Osteocyte (in vitro differentiated cells): ENCODE data around the gene RELCH. TPM values are rescaled to one million over a fixed set of nuclear protein-coding genes. Genes with fewer than 3 reads are reported as not detected.

ENCODE experiments used
- DNase-seq: peaks from one replicate; pipeline ENCODE4 v3.0.0; 2021; ENCODE audit warnings: mixed read lengths; ENCODE audit not compliant: unreplicated experiment; ENCODE audit errors: extremely low spot score
- H3K27ac Mint-ChIP-seq: one replicate; pipeline ENCODE4 v1.8.0; 2021; ENCODE audit warnings: mild to moderate bottlenecking, mixed read lengths; ENCODE audit not compliant: unreplicated experiment
- H3K27me3 Mint-ChIP-seq: one replicate; pipeline ENCODE4 v1.8.0; 2021; ENCODE audit warnings: mixed read lengths; ENCODE audit not compliant: unreplicated experiment
- H3K36me3 Mint-ChIP-seq: one replicate; pipeline ENCODE4 v1.8.0; 2021; ENCODE audit warnings: mixed read lengths; ENCODE audit not compliant: unreplicated experiment
- H3K4me1 Mint-ChIP-seq: one replicate; pipeline ENCODE4 v1.8.0; 2021; ENCODE audit warnings: mixed read lengths; ENCODE audit not compliant: unreplicated experiment
- H3K4me3 Mint-ChIP-seq: one replicate; pipeline ENCODE4 v1.8.0; 2021; ENCODE audit warnings: mild to moderate bottlenecking, moderate library complexity, mixed read lengths; ENCODE audit not compliant: unreplicated experiment
- H3K9me3 Mint-ChIP-seq: one replicate; pipeline ENCODE4 v1.8.0; 2021; ENCODE audit warnings: mixed read lengths; ENCODE audit not compliant: unreplicated experiment
- total RNA-seq: library from RNA; stranded (reverse); gene quantifications from 2 replicates; pipeline ENCODE4 v1.2.1, GENCODE V29; 2021
- TF ChIP-seq, protein P1 (sequence below): fragments of 200-600 bp; sonication (generic); IDR thresholded peaks from 2 replicates; pipeline ENCODE4 v1.5.0; 2021; ENCODE audit warnings: antibody characterized with exemption, mild to moderate bottlenecking, moderate library complexity

The RELCH gene
- total RNA-seq, 1 donor from 2014 or later = 22.0 TPM

GRCh38 chr18:62210138-62210537 is 23.1 kb downstream of the RELCH start:
- Mint-ChIP-seq H3K36me3 (peaks cover 18% of the 10 kb centered on the region), H3K27ac (no peak overlapping the region), H3K4me1 (no peaks in the 10 kb centered on the region), H3K4me3 (no peak overlapping the region), H3K27me3 (no peaks in the 10 kb centered on the region), H3K9me3 (peaks cover 11% of the 10 kb centered on the region)
- TF ChIP-seq, protein P1, sequence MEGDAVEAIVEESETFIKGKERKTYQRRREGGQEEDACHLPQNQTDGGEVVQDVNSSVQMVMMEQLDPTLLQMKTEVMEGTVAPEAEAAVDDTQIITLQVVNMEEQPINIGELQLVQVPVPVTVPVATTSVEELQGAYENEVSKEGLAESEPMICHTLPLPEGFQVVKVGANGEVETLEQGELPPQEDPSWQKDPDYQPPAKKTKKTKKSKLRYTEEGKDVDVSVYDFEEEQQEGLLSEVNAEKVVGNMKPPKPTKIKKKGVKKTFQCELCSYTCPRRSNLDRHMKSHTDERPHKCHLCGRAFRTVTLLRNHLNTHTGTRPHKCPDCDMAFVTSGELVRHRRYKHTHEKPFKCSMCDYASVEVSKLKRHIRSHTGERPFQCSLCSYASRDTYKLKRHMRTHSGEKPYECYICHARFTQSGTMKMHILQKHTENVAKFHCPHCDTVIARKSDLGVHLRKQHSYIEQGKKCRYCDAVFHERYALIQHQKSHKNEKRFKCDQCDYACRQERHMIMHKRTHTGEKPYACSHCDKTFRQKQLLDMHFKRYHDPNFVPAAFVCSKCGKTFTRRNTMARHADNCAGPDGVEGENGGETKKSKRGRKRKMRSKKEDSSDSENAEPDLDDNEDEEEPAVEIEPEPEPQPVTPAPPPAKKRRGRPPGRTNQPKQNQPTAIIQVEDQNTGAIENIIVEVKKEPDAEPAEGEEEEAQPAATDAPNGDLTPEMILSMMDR = no peak
- no peak for DNase-seq

- Mint-ChIP-seq H3K36me3 (peaks cover 21% of the 10 kb centered on the region), H3K9me3 (peaks cover 11% of the 10 kb centered on the region), H3K4me3 (no peak overlapping the region), H3K27ac (no peak overlapping the region), H3K27me3 (no peaks in the 10 kb centered on the region), H3K4me1 (no peaks in the 10 kb centered on the region)
- TF ChIP-seq, protein P1 = no peak
- no peak for DNase-seq
Measured at GRCh38 chr18:62211325-62211828, 24.3 kb downstream of the RELCH start.

DNA sequence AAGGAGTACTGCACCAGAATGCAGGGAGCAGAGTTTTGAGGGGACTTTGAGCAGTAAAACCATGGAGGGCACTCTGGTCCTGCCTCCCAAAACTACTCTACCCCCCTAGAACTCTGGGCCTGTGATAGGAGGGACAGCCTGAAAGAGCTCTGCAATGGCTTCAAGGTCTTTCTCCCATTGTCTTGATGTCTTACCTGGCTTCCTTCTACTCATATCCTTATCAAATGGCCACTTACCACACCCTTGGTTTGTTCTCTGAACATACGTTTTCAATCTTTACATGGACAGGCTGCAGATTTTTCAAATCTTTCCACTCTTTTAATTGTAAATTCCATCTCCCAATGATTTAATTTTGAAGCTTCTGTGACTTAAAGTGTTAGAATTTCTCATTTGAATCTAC is 27.7 kb downstream of the RELCH start:
- Mint-ChIP-seq H3K4me1 (no peaks in the 10 kb centered on the region), H3K27ac (no peak overlapping the region), H3K9me3 (peaks cover 9% of the 10 kb centered on the region), H3K36me3 (peaks cover 18% of the 10 kb centered on the region), H3K27me3 (no peaks in the 10 kb centered on the region), H3K4me3 (no peak overlapping the region)
- no peak for DNase-seq
- TF ChIP-seq, protein P1 = no peak

DNA sequence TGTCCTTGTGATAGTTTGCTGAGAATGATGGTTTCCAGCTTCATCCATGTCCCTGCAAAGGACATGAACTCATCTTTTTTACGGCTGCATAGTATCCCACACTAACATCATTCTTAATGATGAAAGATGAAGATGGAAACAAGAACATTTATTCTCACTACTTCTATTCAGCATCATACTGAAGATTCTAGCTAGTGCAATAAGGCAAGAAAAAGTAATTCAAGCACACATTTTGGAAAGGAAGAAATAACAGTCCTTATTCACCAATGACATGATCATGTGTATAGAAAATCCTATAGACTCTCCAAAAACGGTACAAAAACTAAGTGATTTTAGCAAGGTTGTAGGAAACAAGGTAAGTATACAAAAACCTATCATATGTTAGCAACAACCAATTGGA is 37.2 kb downstream of the RELCH start:
- DNase-seq = no peak
- peaks cover 54% of the 10 kb centered on the region for H3K36me3 Mint-ChIP-seq
- no peaks in the 10 kb centered on the region for H3K4me1 Mint-ChIP-seq
- H3K27ac Mint-ChIP-seq = no peak overlapping the region
- H3K4me3 Mint-ChIP-seq = no peak overlapping the region
- H3K27me3 Mint-ChIP-seq = no peaks in the 10 kb centered on the region
- TF ChIP-seq, protein P1 = no peak
- H3K9me3 Mint-ChIP-seq = peaks cover 9% of the 10 kb centered on the region

DNA sequence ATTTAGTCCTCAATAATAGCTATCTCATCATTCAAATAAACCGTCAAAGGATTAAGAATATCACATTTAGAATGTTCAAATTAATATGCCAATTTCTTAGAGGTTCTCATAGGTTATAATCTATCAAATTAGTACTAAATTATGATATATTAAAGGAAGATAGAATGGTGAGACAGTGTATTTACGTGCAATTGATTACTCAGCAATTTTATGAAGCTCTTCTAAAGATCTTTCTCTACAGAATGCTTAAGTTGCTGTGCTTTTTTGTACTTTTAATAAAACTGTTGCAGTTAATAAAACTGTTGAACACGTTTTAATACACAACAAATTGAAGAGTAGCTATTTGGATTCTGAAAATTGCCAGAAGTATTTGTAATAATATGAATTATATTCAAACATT is 39.0 kb downstream of the RELCH start:
- H3K36me3 Mint-ChIP-seq = peaks cover 62% of the 10 kb centered on the region
- TF ChIP-seq, protein P1 = no peak
- H3K9me3 Mint-ChIP-seq = peaks cover 9% of the 10 kb centered on the region
- H3K4me1 Mint-ChIP-seq = no peaks in the 10 kb centered on the region
- H3K4me3 Mint-ChIP-seq = no peak overlapping the region
- no peak for DNase-seq
- no peaks in the 10 kb centered on the region for H3K27me3 Mint-ChIP-seq
- H3K27ac Mint-ChIP-seq = no peak overlapping the region
